Embryonic facial prominence (tissue), 1 donor: ENCODE measurements around the gene COQ8A.
"Not testable (repeated sequence)": the region's sequence is repeated elsewhere in the genome, so short reads cannot be mapped to it uniquely, and the experiment has no call there.

Source experiments
- DNase-seq: peaks from one replicate; pipeline ENCODE4 v3.0.0-alpha.2; 2016; ENCODE audit errors: extremely low spot score

Gene COQ8A

DNA sequence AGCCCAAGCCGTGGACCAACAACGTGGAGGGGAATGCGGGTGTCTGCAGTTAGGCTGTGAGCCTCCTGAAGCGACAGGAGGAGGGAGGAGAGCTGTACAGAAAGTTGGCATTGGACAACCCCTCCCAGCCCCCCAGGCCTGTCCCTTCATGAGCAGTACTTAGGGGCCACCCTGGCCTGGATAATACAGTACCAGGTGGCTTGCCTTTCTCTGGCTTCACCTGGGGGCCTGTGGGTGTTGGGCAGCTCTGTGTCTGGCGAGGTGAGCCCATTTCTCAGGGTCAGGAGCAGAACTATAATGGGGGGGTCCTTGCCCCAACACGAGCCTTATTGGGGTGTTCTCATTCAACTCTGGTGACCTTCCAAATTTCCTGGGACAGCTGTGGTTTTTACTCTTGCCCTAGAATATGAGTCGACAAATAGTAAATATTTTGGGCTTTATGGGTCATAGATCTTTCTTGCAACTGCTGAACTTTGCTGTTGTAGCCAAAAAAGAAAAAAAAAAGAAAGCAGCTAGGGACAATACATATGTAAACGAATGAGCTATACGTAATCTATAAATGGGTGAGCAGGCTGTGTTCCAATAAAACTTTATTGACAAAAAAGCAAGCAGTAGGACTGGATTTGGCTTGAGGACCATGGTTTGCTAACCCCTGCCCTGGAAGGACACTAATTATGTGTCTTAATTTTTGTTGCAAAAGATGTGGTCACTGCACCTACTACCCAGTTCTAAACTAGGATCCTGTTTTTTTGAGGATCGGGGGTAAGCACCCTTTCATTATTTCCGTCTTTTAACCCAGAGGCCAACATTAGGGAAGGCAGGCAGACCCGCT, 11.4 kb downstream of the COQ8A start:
- DNase-seq: no peak

DNA sequence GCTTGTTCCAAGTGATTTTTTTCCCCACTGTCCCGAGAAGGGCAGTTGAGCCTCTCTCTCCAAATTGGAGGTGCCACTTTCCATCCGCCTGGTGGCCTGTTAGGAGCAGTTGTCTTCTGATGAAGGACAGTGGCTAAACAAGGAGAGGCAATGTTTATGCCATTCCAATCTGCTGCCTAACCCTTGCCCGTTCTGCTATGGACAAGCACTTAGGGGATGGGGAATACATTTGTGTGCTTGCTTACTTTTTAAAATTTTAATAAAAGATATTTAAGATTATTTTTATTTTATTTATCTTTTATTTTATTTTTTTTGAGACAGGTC, 12.0 kb downstream of the COQ8A start:
- no peak for DNase-seq

DNA sequence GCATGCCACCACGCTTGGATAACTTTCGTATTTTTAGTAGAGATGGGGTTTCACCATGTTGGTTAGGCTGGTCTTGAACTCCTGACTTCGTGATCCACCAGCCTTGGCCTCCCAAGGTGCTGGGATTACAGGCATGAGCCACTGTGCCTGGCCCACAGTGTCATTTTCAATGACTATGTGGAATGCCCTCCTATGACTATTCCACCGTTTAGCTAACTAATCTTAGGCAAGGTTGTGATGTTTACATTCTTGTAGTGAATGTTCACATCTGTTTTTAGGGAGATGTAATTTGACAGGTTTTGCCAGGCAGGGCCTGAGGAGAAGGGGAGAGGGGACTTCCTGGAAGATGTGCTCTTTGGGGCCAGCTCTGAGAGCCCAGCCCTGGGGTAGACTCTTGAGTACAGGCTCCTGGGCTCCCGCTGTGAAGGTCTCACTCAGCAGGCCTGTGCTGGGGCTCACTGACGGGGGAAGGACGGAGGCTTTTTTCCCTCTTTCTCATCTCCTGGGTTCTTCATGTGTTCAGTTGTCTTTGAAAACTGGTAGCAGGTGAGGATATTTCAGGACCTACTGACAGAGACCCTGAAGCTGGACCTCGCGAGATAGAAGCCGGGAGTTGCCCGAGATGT, 13.2 kb downstream of the COQ8A start:
- no peak for DNase-seq

DNA sequence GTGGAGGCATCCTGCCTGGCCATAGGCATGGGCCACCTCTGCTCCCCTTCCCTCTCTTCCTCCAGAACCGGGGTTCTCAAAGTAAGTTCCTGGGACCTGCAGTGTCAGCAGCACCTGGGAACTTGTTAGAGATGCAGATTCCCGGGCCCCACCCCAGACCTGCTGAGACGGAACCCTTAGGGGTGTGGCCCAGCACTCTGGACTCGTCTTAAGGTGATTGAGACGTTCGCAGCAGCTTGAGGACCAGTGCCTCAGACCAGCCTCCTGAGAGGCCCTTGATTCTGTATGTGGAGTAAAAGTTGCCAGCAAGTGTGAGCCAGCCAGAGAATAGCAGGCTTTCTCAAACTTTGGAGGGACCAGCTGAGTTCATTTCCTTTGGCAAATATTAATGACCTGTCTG, 14.2 kb downstream of the COQ8A start:
- DNase-seq: no peak

DNA sequence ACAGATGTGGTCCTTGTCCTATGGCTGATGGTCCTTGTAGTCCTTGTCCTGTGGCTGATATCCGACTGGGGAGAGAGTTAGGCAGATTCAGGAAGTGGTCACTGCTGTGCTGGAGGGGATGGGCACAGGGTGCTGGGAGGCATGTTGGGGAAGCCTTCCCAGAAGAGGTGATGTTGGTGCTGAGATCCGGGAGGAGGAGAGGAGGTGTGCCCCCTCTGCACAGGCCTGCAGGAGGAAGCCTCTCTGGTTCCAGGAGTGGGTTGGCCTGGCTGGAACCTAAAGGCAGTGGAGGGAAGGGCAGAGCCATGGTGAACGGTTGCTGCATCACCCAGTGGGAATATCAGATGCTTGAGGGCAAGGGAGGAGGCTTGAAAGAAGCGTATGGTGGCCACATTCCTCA, 14.7 kb downstream of the COQ8A start:
- no peak for DNase-seq

DNA sequence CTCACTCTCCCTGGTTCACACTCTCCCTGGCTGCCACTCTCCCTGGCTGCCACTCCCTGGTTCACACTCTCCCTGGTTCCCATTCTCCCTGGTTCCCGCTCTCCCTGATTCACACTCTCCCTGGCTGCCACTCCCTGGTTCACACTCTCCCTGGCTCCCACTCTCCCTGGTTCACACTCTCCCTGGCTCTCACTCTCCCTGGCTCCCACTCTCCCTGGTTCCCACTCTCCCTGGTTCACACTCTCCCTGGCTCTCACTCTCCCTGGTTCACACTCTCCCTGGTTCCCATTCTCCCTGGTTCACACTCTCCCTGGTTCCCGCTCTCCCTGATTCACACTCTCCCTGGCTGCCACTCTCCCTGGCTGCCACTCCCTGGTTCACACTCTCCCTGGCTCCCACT, 15.8 kb downstream of the COQ8A start:
- DNase-seq: not testable (repeated sequence)

DNA sequence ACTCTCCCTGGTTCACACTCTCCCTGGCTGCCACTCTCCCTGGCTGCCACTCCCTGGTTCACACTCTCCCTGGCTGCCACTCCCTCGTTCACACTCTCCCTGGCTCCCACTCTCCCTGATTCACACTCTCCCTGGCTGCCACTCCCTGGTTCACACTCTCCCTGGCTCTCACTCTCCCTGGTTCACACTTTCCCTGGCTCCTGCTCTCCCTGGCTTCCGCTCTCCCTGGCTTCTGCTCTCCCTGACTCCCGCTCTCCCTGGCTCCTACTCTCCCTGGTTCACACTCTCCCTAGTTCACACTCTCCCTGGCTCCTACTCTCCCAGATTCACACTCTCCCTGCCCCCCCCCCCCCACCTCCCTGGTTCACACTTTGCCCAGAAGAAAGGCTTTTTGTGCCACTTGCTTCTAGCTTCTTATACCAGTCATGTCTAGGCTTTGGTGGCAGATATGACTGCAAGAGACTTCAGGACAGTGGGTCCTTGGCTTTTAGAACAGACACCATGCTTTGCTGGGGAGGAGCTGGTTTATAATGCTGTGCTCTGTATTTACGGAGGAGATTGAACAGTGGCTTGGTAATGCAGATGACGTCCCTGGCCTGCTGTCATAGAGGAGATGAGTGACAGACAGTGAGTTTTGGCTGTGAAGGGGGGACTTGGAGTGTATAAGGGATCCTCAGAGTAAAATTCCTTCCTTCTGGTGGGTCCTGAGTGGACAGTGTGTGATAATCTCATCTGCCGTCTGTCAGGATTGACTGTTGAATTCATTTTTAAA, 17.0 kb downstream of the COQ8A start:
- no peak for DNase-seq

DNA sequence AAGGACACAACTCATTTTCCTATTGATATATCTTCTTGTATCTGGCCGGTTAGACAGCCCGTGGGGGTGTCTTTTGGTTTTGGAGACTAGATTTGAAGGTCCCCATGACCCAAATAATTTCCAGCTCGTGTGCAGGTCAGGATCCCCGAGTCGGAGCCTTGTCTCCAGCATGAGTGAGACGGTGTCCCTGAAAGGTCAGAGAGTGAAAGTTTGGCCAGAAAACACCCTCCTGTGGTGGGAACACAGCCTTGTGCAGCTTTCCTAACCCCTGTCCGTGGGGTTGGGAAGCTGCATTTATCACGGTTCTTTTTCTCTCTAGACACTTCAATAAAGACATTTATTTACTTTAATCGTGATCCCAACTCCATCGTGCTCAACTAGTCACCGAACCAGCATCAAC, 17.6 kb downstream of the COQ8A start:
- no peak for DNase-seq

DNA sequence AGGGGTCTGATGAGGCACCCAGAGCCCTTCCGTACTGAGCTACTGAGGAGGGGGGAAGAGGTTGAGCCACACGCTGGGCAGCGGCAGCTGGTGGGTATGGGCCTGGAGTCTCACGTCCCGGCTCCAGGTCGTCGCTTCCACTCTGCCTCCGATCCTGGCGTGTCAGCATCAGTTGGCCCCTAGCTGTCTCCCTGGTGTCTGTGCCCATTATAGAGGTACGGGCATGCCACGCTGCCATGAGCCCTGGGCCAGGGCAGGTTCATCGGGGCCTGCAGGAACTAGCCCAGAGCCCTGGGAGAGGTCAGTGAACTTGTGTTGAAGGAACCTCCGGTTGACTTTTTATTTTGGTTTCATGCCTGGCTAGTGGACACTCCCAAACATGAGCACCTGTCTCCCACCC, 18.2 kb downstream of the COQ8A start:
- DNase-seq: no peak

DNA sequence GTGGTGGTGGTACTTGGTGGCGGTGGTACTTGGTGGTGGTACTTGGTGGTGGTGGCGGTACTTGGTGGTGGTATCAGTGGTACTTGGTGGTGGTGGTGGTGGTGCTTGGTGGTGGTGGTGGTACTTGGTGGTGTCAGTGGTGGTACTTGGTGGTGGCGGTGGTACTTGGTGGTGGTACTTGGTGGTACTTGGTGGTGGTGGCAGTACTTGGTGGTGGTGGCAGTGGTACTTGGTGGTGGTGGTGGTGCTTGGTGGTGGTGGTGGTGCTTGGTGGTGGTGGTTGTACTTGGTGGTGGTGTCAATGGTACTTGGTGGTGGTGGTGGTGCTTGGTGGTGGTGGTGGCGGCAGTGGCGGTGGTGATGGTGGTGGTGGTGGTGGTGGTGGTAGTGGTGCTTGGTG, 20.2 kb downstream of the COQ8A start:
- DNase-seq: no peak

DNA sequence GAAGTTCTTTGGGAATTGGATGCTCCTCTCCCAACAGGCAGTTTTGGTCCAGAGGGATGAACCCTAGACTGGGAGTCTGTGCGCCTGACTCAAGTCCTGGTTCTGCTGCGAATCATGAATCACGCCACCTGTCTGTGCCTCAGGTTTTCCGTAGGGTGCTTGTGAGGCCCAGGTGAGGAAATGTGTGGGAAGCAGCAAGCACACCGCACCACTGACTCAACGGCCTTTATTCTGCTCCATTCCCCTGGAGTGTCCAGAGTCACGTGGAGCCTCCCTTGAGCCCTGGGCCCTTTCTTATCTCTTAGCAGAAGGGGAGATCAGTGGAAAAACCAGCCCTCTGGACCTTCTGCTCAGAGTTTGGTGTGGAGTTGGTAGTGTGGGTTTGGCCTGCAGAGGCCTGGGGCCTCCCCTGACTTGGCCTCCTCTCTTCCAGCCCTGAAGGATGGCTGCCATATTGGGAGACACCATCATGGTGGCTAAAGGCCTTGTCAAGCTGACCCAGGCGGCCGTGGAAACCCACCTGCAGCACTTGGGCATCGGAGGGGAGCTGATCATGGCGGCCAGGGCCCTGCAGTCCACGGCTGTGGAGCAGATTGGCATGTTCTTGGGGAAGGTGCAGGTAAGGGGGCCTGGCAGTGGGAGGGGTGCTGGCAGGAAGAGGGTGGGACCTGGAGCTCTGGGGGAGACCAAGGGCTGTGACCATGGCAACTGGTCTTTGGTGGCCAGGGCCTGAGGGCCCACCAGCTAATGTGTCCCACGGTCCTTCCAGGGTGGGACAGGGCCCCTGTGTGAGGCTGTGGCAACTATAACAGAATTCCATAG, 21.1 kb downstream of the COQ8A start:
- DNase-seq: no peak

DNA sequence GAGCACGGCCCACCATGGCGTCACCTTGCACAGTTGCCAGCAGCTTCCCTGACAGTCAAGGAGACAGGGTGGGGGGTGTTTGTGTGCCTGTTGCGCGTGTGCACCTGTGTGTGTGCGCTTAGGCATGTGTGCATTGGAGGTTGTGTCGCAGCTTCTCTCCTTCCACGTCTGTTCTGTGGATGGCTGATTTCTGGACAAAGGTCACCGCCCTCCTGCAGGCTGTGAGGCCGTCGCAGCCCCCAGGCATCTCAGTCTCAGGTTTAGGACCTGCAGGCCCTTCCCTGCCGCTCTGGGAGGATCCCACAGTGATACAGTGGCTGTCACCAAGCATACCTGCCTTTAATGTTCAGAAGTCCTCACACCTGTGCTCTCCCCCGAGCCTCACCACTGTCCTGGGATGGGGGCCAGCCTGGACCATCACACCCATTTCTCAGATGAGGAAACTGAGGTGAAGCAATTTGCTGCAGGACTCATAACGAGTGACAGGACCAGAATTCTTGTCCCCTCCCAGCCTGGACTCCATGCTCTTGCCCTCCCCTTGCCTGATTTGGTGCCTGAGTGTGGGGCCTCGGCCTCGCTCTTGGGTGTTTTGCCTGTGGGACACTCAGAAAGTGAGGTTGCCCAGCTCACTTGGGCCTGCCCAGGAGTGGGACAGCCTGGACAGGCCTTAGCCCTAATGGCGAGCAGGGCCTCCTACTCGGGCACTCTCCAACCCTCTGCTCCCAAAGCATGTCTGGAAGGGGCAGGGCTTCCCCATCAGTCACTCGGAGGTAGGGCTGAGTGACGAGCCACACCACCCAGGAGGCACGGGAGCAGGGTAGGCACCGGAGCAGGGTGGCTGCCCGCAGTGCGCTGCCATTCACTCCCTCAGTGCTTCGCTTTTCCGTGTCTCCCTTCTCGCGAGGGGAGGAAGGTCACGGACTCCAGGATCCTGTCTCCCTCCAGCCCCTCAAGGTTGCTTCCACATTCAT, 22.6 kb downstream of the COQ8A start:
- DNase-seq: no peak

DNA sequence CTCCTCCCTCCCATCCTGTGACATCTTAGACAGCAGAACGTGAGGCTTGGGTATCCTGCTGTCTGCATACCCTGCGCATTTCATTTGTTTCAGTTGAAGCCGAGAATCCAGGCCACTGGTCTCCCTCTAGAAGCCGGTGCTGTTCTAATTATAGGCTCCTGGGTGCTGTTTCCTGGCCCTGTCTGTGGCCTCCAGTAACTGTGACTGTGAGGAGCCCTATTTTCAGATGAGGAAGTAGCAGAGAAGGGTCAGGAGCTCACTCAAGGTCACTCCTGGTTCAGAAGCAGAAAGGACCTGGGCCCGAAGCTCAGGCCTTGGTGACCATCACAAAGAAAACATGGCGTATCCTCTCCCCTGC, 24.0 kb downstream of the COQ8A start:
- no peak for DNase-seq

DNA sequence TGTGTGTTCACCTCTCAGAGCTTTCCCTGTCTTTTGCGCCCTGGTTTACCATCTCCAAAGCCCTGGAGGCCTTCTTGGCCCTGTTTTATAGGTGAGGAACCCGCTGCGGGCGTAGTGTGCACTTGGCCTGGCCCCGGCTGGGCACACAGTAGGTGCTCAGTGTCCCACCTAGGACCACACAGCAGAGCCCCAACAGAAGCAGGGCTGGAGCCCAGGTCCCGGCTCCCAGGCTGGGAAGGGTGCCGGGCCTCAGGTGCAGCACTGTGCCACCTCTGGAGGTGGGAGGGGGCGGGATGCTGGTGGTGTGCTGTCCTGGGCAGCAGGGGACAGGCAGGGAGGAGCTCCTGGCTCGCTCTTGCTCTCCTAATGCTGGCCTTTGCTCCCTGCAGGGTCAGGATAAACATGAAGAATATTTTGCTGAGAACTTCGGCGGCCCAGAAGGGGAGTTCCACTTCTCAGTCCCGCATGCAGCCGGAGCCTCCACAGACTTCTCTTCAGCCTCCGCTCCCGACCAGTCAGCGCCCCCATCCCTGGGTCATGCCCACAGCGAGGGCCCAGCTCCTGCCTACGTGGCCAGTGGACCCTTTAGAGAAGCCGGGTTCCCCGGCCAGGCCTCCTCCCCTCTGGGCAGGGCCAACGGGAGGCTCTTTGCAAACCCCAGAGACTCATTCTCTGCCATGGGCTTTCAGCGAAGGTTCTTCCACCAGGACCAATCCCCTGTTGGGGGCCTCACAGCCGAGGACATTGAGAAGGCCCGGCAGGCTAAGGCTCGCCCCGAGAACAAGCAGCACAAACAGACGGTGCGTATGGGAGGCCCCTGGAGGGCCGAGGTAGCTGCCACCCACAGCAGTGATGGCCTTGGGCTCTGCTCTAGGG, 24.8 kb downstream of the COQ8A start:
- DNase-seq: no peak

DNA sequence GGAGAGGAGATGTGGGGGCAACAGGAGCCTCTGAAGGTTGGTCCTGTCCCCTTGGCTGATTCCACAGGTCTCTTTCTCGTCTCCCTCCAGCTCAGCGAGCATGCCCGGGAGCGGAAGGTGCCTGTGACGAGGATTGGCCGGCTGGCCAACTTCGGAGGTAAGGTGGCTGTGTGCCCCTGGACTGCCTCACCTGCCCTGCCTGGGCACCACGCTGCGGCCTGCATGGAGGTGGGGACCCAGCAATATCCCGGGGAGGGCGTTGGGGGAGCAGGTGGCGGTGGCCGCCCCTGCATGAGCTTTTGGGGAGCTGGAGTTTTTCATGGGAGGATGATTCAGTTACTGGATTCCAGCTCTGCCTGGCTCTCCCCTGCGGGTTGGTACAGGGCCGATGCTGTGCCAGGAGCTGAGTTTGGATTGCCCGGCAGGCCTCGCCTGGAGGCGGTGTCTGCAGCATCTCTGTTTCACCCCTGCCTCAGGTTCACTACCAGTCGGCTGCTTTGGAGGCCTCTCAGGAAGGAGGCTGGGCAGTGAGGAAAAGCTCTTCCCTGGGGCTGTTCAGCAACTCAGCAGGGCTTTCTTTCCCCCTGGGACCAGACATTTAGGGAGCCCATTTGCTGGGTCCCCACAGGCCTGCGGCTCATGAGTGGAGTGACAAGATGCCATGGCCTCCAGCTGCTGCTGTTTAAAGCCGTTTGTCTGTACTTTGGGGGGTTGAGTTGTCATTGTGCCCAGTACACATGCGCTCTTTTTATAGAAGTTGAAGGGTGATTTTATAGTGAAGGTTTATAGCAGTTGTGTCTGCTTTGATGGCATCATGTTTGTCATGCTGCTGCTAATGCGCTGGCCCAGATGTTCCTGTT, 25.7 kb downstream of the COQ8A start:
- no peak for DNase-seq

DNA sequence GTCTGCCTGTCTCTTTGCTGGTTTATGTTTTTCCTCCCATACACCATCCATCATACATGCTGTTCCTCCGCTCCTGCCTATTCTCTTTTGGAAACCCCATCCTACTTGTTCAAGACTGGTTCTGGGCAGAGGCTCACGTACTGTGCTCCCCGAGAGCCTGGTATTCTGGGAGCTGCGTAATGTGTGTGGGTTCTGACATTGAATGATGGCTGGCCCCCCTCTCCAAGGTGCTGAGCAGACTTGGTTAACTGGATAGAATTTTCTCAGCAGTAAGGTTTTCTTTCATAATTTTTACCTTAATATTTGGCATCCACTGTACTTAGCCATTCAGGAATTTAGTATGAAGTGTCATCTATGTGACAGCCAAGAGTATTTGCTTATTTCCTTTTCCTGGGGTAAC, 26.6 kb downstream of the COQ8A start:
- DNase-seq: no peak

DNA sequence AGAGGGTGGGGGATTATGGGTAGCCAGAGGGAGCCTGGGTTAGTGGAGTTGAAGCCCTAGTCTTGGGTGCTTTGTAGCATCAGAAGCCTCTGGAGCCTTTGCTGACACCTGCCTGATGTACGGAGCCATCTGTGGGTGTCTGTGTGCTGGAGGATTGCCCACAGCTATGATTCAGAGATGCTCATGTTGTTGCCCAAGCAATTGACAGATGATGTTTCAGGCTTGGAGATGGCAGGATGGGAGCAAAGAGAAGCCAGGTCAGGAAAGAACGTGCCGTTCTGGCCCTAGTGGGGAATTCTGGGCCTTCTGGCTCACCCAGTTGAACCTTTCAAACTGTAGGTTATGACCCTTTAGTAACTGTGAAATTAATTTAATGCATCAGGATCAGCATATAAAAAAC, 27.6 kb downstream of the COQ8A start:
- no peak for DNase-seq

DNA sequence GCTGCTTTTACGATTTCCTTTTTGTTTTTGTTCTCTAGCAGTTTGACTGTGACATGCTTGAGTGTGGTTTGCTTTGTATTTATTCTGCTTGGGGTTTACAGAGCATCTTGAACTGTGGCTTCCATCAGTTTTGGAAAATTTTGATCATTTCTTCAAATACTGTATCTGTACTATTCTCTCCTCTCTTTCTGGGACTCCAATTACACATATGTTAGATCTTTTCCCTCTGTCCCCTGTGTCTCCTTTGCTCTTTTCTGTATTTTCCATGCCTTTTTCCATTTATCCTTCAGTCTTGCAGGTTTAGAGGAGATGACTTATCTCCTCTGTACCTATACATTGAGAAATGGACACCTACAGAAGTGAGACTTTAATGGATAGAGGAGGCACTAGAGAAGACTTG, 31.7 kb downstream of the COQ8A start:
- DNase-seq: no peak

DNA sequence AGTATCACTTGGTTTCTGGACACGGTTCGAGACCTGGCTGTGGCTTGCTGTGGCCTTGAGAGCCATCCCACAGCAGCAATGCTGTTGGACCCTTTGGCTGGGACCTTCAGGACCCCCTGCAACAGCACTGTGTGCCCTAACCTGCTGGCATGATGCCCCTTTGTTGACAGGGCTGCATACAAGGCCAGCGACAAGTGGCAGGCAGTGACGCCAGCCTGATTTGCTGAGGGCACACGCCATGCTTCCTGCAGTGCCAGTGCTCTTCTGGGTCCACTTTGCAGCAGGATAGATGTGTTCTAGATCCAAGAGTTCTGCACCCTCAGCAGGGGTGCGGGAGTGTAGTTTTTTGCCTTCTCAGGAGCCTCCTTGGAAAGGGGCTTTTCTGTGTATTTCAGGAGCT, 32.8 kb downstream of the COQ8A start:
- no peak for DNase-seq
